Right lobe of liver (tissue), 4 donors: Measurements from ENCODE around the gene TBRG4.

ENCODE experiments used
- CTCF ChIP-seq, 4 donors: fragments of 200-600 bp in 3 of 4; fragments of 450-650 bp in 1 of 4; IDR thresholded peaks; one replicate each; pipeline versions ENCODE4 v1.5.1 to v1.8.0; 2016 to 2022; ENCODE audit warnings: antibody characterized with exemption in 4 of 4, mild to moderate bottlenecking in 2 of 4
- POLR2A ChIP-seq: fragments of 450-650 bp; IDR thresholded peaks from one replicate; pipeline ENCODE4 v1.6.1; 2017; ENCODE audit warnings: antibody characterized with exemption, mild to moderate bottlenecking
- donor health status: DM: no; HTN: no; CAD: no.
- donor health status: DM: no; HTN: no; CAD: no.
- donor health status: DM: no; HTN: yes; CAD: no.

GRCh38 chr7:45100761-45101480 lies 10.6 kb downstream of the TBRG4 start:
- no peak for TF ChIP-seq CTCF (IDR thresholded peaks at IDR 0.05)
- TF ChIP-seq POLR2A: no peak
